Stimulated activated memory B cell treated with anti-CD40 and anti-IgM and Interleukin-4, amounts not matched to agents 10 μg/mL and 1 μg/mL and 100 μg/mL, for 72 hours (primary cell): ENCODE data around the gene ARIH2.

Experiments
- ATAC-seq: fragments of 150-1000 bp; cut with Tn5 transposase; 2 replicates; pipeline ENCODE4 v1.10.0; 2021
- H3K27ac Mint-ChIP-seq: one replicate; pipeline ENCODE4 v1.8.0; 2022; ENCODE audit warnings: mild to moderate bottlenecking, mixed read lengths
- H3K27me3 Mint-ChIP-seq: one replicate; pipeline ENCODE4 v1.8.0; 2022; ENCODE audit warnings: mixed read lengths
- H3K36me3 Mint-ChIP-seq: one replicate; pipeline ENCODE4 v1.8.0; 2022; ENCODE audit warnings: mixed read lengths
- H3K4me1 Mint-ChIP-seq: one replicate; pipeline ENCODE4 v1.8.0; 2022; ENCODE audit warnings: mixed read lengths
- H3K4me3 Mint-ChIP-seq: one replicate; pipeline ENCODE4 v1.8.0; 2022; ENCODE audit warnings: mild to moderate bottlenecking, moderate library complexity, mixed read lengths
- H3K9me3 Mint-ChIP-seq: one replicate; pipeline ENCODE4 v1.8.0; 2022; ENCODE audit warnings: mixed read lengths

ARIH2 gene

GRCh38 chr3:48982016-48982415 is 63.4 kb downstream of the ARIH2 start:
- Mint-ChIP-seq H3K36me3 (peaks cover 42% of the 10 kb centered on the region), H3K4me1 (no peaks in the 10 kb centered on the region), H3K9me3 (no peaks in the 10 kb centered on the region), H3K27ac (peak overlapping the region; percentile 61), H3K4me3 (no peak overlapping the region), H3K27me3 (no peaks in the 10 kb centered on the region)
- no peak for ATAC-seq

GRCh38 chr3:48982686-48983085 is 64.0 kb downstream of the ARIH2 start:
- Mint-ChIP-seq H3K27me3 (no peaks in the 10 kb centered on the region), H3K27ac (peak overlapping the region; percentile 61), H3K4me3 (no peak overlapping the region), H3K9me3 (no peaks in the 10 kb centered on the region), H3K36me3 (peaks cover 42% of the 10 kb centered on the region), H3K4me1 (peaks cover 1% of the 10 kb centered on the region)
- no peak for ATAC-seq

- Mint-ChIP-seq H3K9me3 (no peaks in the 10 kb centered on the region), H3K27me3 (no peaks in the 10 kb centered on the region), H3K36me3 (peaks cover 38% of the 10 kb centered on the region), H3K4me3 (no peak overlapping the region), H3K27ac (peak overlapping the region; percentile 61), H3K4me1 (peaks cover 5% of the 10 kb centered on the region)
- ATAC-seq, result no peak
These were observed 64.5 kb downstream of the ARIH2 start for GRCh38 chr3:48983096-48983495.

- H3K36me3 Mint-ChIP-seq, result peaks cover 30% of the 10 kb centered on the region
- no peak for ATAC-seq
- no peak overlapping the region for H3K4me3 Mint-ChIP-seq
- H3K27me3 Mint-ChIP-seq, result no peaks in the 10 kb centered on the region
- H3K27ac Mint-ChIP-seq, result no peak overlapping the region
- H3K4me1 Mint-ChIP-seq, result peaks cover 17% of the 10 kb centered on the region
- no peaks in the 10 kb centered on the region for H3K9me3 Mint-ChIP-seq
These were observed 66.0 kb downstream of the ARIH2 start for GRCh38 chr3:48984663-48985062.

GRCh38 chr3:48985831-48986376 is 67.3 kb downstream of the ARIH2 start:
- Mint-ChIP-seq H3K4me3 (no peak overlapping the region), H3K27me3 (no peaks in the 10 kb centered on the region), H3K36me3 (peaks cover 21% of the 10 kb centered on the region), H3K4me1 (peaks cover 21% of the 10 kb centered on the region), H3K9me3 (no peaks in the 10 kb centered on the region), H3K27ac (no peak overlapping the region)
- ATAC-seq, result no peak

GRCh38 chr3:48989126-48989795 is 70.6 kb downstream of the ARIH2 start:
- H3K4me3 Mint-ChIP-seq, result peak overlapping the region; percentile 85
- ATAC-seq, result no peak
- H3K27ac Mint-ChIP-seq, result peak overlapping the region; percentile 79
- H3K27me3 Mint-ChIP-seq, result no peaks in the 10 kb centered on the region
- H3K4me1 Mint-ChIP-seq, result peaks cover 33% of the 10 kb centered on the region
- no peaks in the 10 kb centered on the region for H3K36me3 Mint-ChIP-seq
- no peaks in the 10 kb centered on the region for H3K9me3 Mint-ChIP-seq

GRCh38 chr3:48989796-48990635 is 71.4 kb downstream of the ARIH2 start, which contains the start of gene P4HTM:
Gene P4HTM, plus strand, starts transcription at chr3:48990241. Its CDS starts 16 bp downstream, at chr3:48990257.
- Mint-ChIP-seq H3K27me3 (no peaks in the 10 kb centered on the region), H3K36me3 (peaks cover 7% of the 10 kb centered on the region), H3K9me3 (no peaks in the 10 kb centered on the region), H3K27ac (peak within 1 kb of the TSS; percentile 79), H3K4me1 (peaks cover 37% of the 10 kb centered on the region), H3K4me3 (peak within 1 kb of the TSS; percentile 93)
- peak; percentile 87 for ATAC-seq

GRCh38 chr3:48990636-48991469 is 72.2 kb downstream of the ARIH2 start:
- ATAC-seq, result peak; percentile 18
- H3K4me1 Mint-ChIP-seq, result peaks cover 40% of the 10 kb centered on the region
- H3K4me3 Mint-ChIP-seq, result peak overlapping the region; percentile 93
- no peaks in the 10 kb centered on the region for H3K27me3 Mint-ChIP-seq
- H3K27ac Mint-ChIP-seq, result peak overlapping the region; percentile 79
- H3K36me3 Mint-ChIP-seq, result peaks cover 10% of the 10 kb centered on the region
- H3K9me3 Mint-ChIP-seq, result no peaks in the 10 kb centered on the region

- Mint-ChIP-seq H3K9me3 (no peaks in the 10 kb centered on the region), H3K4me3 (peak overlapping the region; percentile 12), H3K36me3 (peaks cover 10% of the 10 kb centered on the region), H3K27me3 (no peaks in the 10 kb centered on the region), H3K27ac (peak overlapping the region; percentile 79), H3K4me1 (peaks cover 40% of the 10 kb centered on the region)
- no peak for ATAC-seq
These were observed 73.4 kb downstream of the ARIH2 start for GRCh38 chr3:48991851-48992545.

- Mint-ChIP-seq H3K4me3 (no peak overlapping the region), H3K9me3 (no peaks in the 10 kb centered on the region), H3K27me3 (no peaks in the 10 kb centered on the region), H3K4me1 (peaks cover 31% of the 10 kb centered on the region), H3K27ac (no peak overlapping the region), H3K36me3 (peaks cover 10% of the 10 kb centered on the region)
- ATAC-seq, result no peak
These were observed 75.2 kb downstream of the ARIH2 start for GRCh38 chr3:48993834-48994233.

- H3K4me1 Mint-ChIP-seq, result peaks cover 12% of the 10 kb centered on the region
- no peak overlapping the region for H3K27ac Mint-ChIP-seq
- no peak overlapping the region for H3K4me3 Mint-ChIP-seq
- H3K27me3 Mint-ChIP-seq, result no peaks in the 10 kb centered on the region
- no peaks in the 10 kb centered on the region for H3K9me3 Mint-ChIP-seq
- peaks cover 10% of the 10 kb centered on the region for H3K36me3 Mint-ChIP-seq
- ATAC-seq, result no peak
These were observed 78.0 kb downstream of the ARIH2 start for GRCh38 chr3:48996640-48997039.

- Mint-ChIP-seq H3K4me1 (peaks cover 7% of the 10 kb centered on the region), H3K4me3 (no peak overlapping the region), H3K36me3 (peaks cover 14% of the 10 kb centered on the region), H3K9me3 (no peaks in the 10 kb centered on the region), H3K27ac (no peak overlapping the region), H3K27me3 (no peaks in the 10 kb centered on the region)
- ATAC-seq, result no peak
These were observed 78.5 kb downstream of the ARIH2 start for GRCh38 chr3:48997102-48997635.

- Mint-ChIP-seq H3K36me3 (peaks cover 16% of the 10 kb centered on the region), H3K27ac (no peak overlapping the region), H3K4me3 (no peak overlapping the region), H3K9me3 (no peaks in the 10 kb centered on the region), H3K27me3 (no peaks in the 10 kb centered on the region), H3K4me1 (peaks cover 7% of the 10 kb centered on the region)
- ATAC-seq, result no peak
These were observed 79.3 kb downstream of the ARIH2 start for GRCh38 chr3:48997714-48998637.
